H9 (cell line): ENCODE data around the gene TMEM120B. TPM values are rescaled to one million over a fixed set of nuclear protein-coding genes. Genes with fewer than 3 reads are reported as not detected.
"Not testable (repeated sequence)": the region's sequence is repeated elsewhere in the genome, so short reads cannot be mapped to it uniquely, and the experiment has no call there.

ENCODE experiments used
- DNase-seq: peaks from one replicate; pipeline ENCODE4 v3.0.0-alpha.2; 2017
- H2AFZ ChIP-seq: one replicate; pipeline ENCODE4 v1.6.1; 2013; ENCODE audit warnings: mild to moderate bottlenecking, low read length, control low read depth, moderate library complexity
- H2AK5ac ChIP-seq: 2 replicates; pipeline ENCODE4 v1.6.1; 2013; ENCODE audit warnings: low read length, control low read depth, mixed read lengths; ENCODE audit not compliant: insufficient read length
- H2BK120ac ChIP-seq: one replicate; pipeline ENCODE4 v1.6.1; 2013; ENCODE audit warnings: low read depth, mild to moderate bottlenecking, low read length, control low read depth, inconsistent platforms; ENCODE audit not compliant: poor library complexity, severe bottlenecking
- H2BK12ac ChIP-seq: 2 replicates; pipeline ENCODE4 v1.6.1; 2013; ENCODE audit warnings: low read length, control low read depth, mixed read lengths, low read depth; ENCODE audit not compliant: insufficient read length
- H2BK15ac ChIP-seq: 2 replicates; pipeline ENCODE4 v1.6.1; 2013; ENCODE audit warnings: low read depth, low read length, control low read depth
- H2BK20ac ChIP-seq: one replicate; pipeline ENCODE4 v1.6.1; 2013; ENCODE audit warnings: low read depth, mild to moderate bottlenecking, low read length, control low read depth, inconsistent platforms; ENCODE audit not compliant: poor library complexity, severe bottlenecking
- H2BK5ac ChIP-seq: 2 replicates; pipeline ENCODE4 v1.6.1; 2013; ENCODE audit warnings: low read length, control low read depth, mixed read lengths; ENCODE audit not compliant: insufficient read length
- H3K14ac ChIP-seq: 2 replicates; pipeline ENCODE4 v1.6.1; 2013; ENCODE audit warnings: low read length, control low read depth; ENCODE audit not compliant: insufficient read depth
- H3K18ac ChIP-seq: 2 replicates; pipeline ENCODE4 v1.6.1; 2013; ENCODE audit warnings: low read depth, mild to moderate bottlenecking, mixed read lengths, low read length, control low read depth; ENCODE audit not compliant: insufficient read length
- H3K23ac ChIP-seq: 2 replicates; pipeline ENCODE4 v1.6.1; 2013; ENCODE audit warnings: low read length, control low read depth, mixed read lengths, low read depth; ENCODE audit not compliant: insufficient read length
- H3K23me2 ChIP-seq: 2 replicates; pipeline ENCODE4 v1.6.1; 2013; ENCODE audit warnings: low read depth, mild to moderate bottlenecking, mixed read lengths, low read length, control low read depth; ENCODE audit not compliant: insufficient read length, poor library complexity, severe bottlenecking
- H3K27ac ChIP-seq: 2 replicates; pipeline ENCODE4 v1.5.1; 2013; ENCODE audit warnings: low read length, control low read depth, mixed read lengths, low read depth; ENCODE audit not compliant: insufficient read length
- H3K27me3 ChIP-seq: 2 replicates; pipeline ENCODE4 v1.6.1; 2013; ENCODE audit warnings: low read length, control low read depth, inconsistent platforms; ENCODE audit not compliant: insufficient read depth
- H3K4ac ChIP-seq: 2 replicates; pipeline ENCODE4 v1.6.1; 2013; ENCODE audit warnings: low read depth, mild to moderate bottlenecking, control low read depth, inconsistent platforms, low read length, moderate library complexity
- H3K4me1 ChIP-seq: 2 replicates; pipeline ENCODE4 v1.6.1; 2013; ENCODE audit warnings: low read length, control low read depth, inconsistent platforms; ENCODE audit not compliant: insufficient read depth
- H3K4me2 ChIP-seq: 2 replicates; pipeline ENCODE4 v1.6.1; 2013; ENCODE audit warnings: low read length, control low read depth, mixed read lengths; ENCODE audit not compliant: insufficient read length, insufficient read depth
- H3K56ac ChIP-seq: 2 replicates; pipeline ENCODE4 v1.6.1; 2013; ENCODE audit warnings: low read depth, mild to moderate bottlenecking, mixed read lengths, low read length, control low read depth; ENCODE audit not compliant: insufficient read length
- H3K79me1 ChIP-seq: 2 replicates; pipeline ENCODE4 v1.6.1; 2013; ENCODE audit warnings: low read depth, mild to moderate bottlenecking, moderate library complexity, low read length, control low read depth, inconsistent platforms; ENCODE audit not compliant: insufficient read depth, poor library complexity, severe bottlenecking
- H3K79me2 ChIP-seq: 2 replicates; pipeline ENCODE4 v1.6.1; 2013; ENCODE audit warnings: low read length, control low read depth, inconsistent platforms; ENCODE audit not compliant: insufficient read depth
- H3K9ac ChIP-seq: 2 replicates; pipeline ENCODE4 v1.6.1; 2013; ENCODE audit warnings: low read length, control low read depth, mixed read lengths; ENCODE audit not compliant: insufficient read length; ENCODE audit errors: extremely low read depth
- H3K9me3 ChIP-seq: one replicate; pipeline ENCODE4 v1.6.1; 2013; ENCODE audit warnings: low read depth, low read length, inconsistent platforms; ENCODE audit not compliant: control insufficient read depth
- H3T11ph ChIP-seq: one replicate; pipeline ENCODE4 v1.6.1; 2013; ENCODE audit warnings: mild to moderate bottlenecking, low read length, control low read depth, inconsistent platforms
- H4K20me1 ChIP-seq: one replicate; pipeline ENCODE4 v1.6.1; 2013; ENCODE audit not compliant: control insufficient read depth, insufficient read length, insufficient read depth
- H4K5ac ChIP-seq: 2 replicates; pipeline ENCODE4 v1.6.1; 2013; ENCODE audit warnings: low read depth, mild to moderate bottlenecking, mixed read lengths, low read length, control low read depth; ENCODE audit not compliant: insufficient read length
- H4K8ac ChIP-seq: replicated peaks from 2 replicates; pipeline ENCODE4 v1.6.1; 2013; ENCODE audit warnings: low read length, control low read depth, mixed read lengths, low read depth; ENCODE audit not compliant: insufficient read length
- H4K91ac ChIP-seq: 2 replicates; pipeline ENCODE4 v1.6.1; 2013; ENCODE audit warnings: low read depth, mild to moderate bottlenecking, moderate library complexity, mixed read lengths, low read length, control low read depth; ENCODE audit not compliant: insufficient read length
- H3K27ac Mint-ChIP-seq, 3 experiments: 2 replicates in 2 of 3; 3 replicates in 1 of 3; pipeline ENCODE4 v1.8.0; 2020 to 2021; ENCODE audit warnings: mixed read lengths in 3 of 3, mild to moderate bottlenecking in 1 of 3, moderate library complexity in 1 of 3
- H3K27me3 Mint-ChIP-seq: 2 replicates; pipeline ENCODE4 v1.8.0; 2021; ENCODE audit warnings: low read depth, mild to moderate bottlenecking, moderate library complexity, mixed read lengths
- H3K36me3 Mint-ChIP-seq, 3 experiments: 2 replicates in 2 of 3; 3 replicates in 1 of 3; pipeline ENCODE4 v1.8.0; 2020 to 2021; ENCODE audit warnings: low read depth in 3 of 3, mixed read lengths in 3 of 3; ENCODE audit not compliant: insufficient read depth in 1 of 3
- H3K4me1 Mint-ChIP-seq, 2 experiments: 2 replicates each; pipeline ENCODE4 v1.8.0; 2020; ENCODE audit warnings: mixed read lengths in 2 of 2
- H3K4me3 Mint-ChIP-seq, 2 experiments: 2 replicates in 1 of 2; 3 replicates in 1 of 2; pipeline ENCODE4 v1.8.0; 2020 to 2021; ENCODE audit warnings: mild to moderate bottlenecking in 2 of 2, mixed read lengths in 2 of 2, moderate library complexity in 1 of 2
- H3K9me3 Mint-ChIP-seq, 2 experiments: 2 replicates in 1 of 2; 3 replicates in 1 of 2; pipeline ENCODE4 v1.8.0; 2020; ENCODE audit warnings: mild to moderate bottlenecking in 2 of 2, mixed read lengths in 2 of 2, moderate library complexity in 1 of 2
- CTCF ChIP-seq: fragments of 200-600 bp; sonication (generic); conservative IDR thresholded peaks from 3 replicates; pipeline ENCODE4 v1.8.0; 2021; ENCODE audit warnings: antibody characterized with exemption, mild to moderate bottlenecking
- WGBS: extraction: QIAGEN DNeasy Blood & Tissue Kit; methylation state at CpG from one replicate; pipeline ENCODE4 v1.1.7; 2013; ENCODE audit warnings: missing lambda C conversion rate, low lambda C conversion rate, mixed read lengths; ENCODE audit not compliant: insufficient read length; ENCODE audit errors: extremely low coverage; 5-methylcytosine and 5-hydroxymethylcytosine counted together
- total RNA-seq: library from RNA; stranded (reverse); gene quantifications from 2 replicates; pipeline ENCODE4 v1.2.1, GENCODE V29; 2021

TMEM120B gene
- total RNA-seq, 1 experiment from 2014 or later, result 25.8 TPM

DNA sequence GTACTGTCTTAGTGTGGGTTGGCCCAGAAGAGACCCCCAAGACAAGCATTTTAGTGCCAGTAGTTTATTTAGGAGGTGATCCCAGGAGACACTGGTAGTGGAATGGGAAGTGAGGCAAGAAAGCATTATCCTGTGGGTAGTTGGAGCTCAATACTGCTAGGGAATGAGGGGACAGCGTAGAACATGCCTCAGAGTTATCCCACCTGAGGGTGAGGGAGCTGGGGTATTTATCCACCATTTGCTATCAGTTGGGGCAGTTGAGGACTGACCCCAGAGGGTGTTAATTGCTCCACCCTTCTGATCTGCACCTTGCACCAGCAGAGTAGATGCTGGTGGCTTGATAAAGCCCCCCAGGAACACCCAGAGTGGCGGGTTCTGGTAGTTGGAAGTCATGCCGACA lies 43.0 kb downstream of the TMEM120B start:
- Mint-ChIP-seq H3K4me3 (no peak overlapping the region), H3K36me3 (peaks cover 8 to 27% (median 13%) of the 10 kb centered on the region in 3 experiments; a peak in 5 of 7 replicates), H3K4me1 (no peaks in the 10 kb centered on the region), H3K9me3 (no peaks in the 10 kb centered on the region), H3K27ac (no peak overlapping the region), H3K27me3 (no peaks in the 10 kb centered on the region)
- H3K79me1 ChIP-seq, result no peaks in the 10 kb centered on the region
- H2AK5ac ChIP-seq, result no peak overlapping the region
- H3K56ac ChIP-seq, result no peak overlapping the region
- no peak overlapping the region for H3K27ac ChIP-seq
- H3K23ac ChIP-seq, result no peak overlapping the region
- no peaks in the 10 kb centered on the region for H4K20me1 ChIP-seq
- no peak overlapping the region for H3K14ac ChIP-seq
- WGBS, result no CpG with 5 or more reads among the region's 3 CpGs
- no peak for DNase-seq
- H2BK20ac ChIP-seq, result no peak overlapping the region
- no peak overlapping the region for H2BK5ac ChIP-seq
- no peak overlapping the region for H3K4me2 ChIP-seq
- H3K4ac ChIP-seq, result no peak overlapping the region
- H3K4me1 ChIP-seq, result no peaks in the 10 kb centered on the region
- H4K5ac ChIP-seq, result no peak overlapping the region
- H3T11ph ChIP-seq, result no peak overlapping the region
- no peak for TF ChIP-seq CTCF
- no peak overlapping the region for H4K91ac ChIP-seq
- H3K9ac ChIP-seq, result no peak overlapping the region
- H3K9me3 ChIP-seq, result no peaks in the 10 kb centered on the region
- H3K79me2 ChIP-seq, result no peaks in the 10 kb centered on the region
- no peak overlapping the region for H4K8ac ChIP-seq
- no peaks in the 10 kb centered on the region for H3K23me2 ChIP-seq
- H3K18ac ChIP-seq, result no peak overlapping the region
- H3K27me3 ChIP-seq, result no peaks in the 10 kb centered on the region
- no peak overlapping the region for H2BK12ac ChIP-seq
- H2AFZ ChIP-seq, result no peak overlapping the region
- no peak overlapping the region for H2BK15ac ChIP-seq
- no peak overlapping the region for H2BK120ac ChIP-seq

GRCh38 chr12:121758536-121758935 lies 46.0 kb downstream of the TMEM120B start:
- not testable (repeated sequence) for H3K9me3 ChIP-seq, H3K27me3 Mint-ChIP-seq, H4K8ac ChIP-seq, DNase-seq, H3K27ac Mint-ChIP-seq, H2BK12ac ChIP-seq, H3K79me1 ChIP-seq, H2BK15ac ChIP-seq, H3K9ac ChIP-seq, H2BK20ac ChIP-seq, H2BK120ac ChIP-seq, H3K4me1 Mint-ChIP-seq, H4K91ac ChIP-seq, H3K18ac ChIP-seq, H4K20me1 ChIP-seq, H2BK5ac ChIP-seq, H3K9me3 Mint-ChIP-seq, H3K56ac ChIP-seq, H3K23me2 ChIP-seq, H3K4me1 ChIP-seq, H3K4ac ChIP-seq, H3K4me2 ChIP-seq, H4K5ac ChIP-seq, H3K79me2 ChIP-seq, H3K4me3 Mint-ChIP-seq, H3K27me3 ChIP-seq, H2AFZ ChIP-seq, H3K27ac ChIP-seq, H3K23ac ChIP-seq, H2AK5ac ChIP-seq, H3K14ac ChIP-seq, H3T11ph ChIP-seq
- WGBS, result no CpG with 5 or more reads among the region's 22 CpGs
- H3K36me3 Mint-ChIP-seq, result peaks cover 5 to 22% (median 8%) of the 10 kb centered on the region in 3 experiments; a peak in 5 of 7 replicates
